Measurements from ENCODE around the gene HOXB4.

HOXB4 gene

GRCh38 chr17:48555258-48556228, 22.6 kb downstream of the HOXB4 start:
- DNase-seq: no peak

- DNase-seq: no peak
These were observed 23.5 kb downstream of the HOXB4 start for GRCh38 chr17:48554412-48555257.

GRCh38 chr17:48553826-48554225, 24.3 kb downstream of the HOXB4 start:
- DNase-seq: no peak

- no peak for DNase-seq
These were observed 25.0 kb downstream of the HOXB4 start for GRCh38 chr17:48553190-48553547.

- DNase-seq: no peak
These were observed 25.5 kb downstream of the HOXB4 start for GRCh38 chr17:48552466-48553189.

- DNase-seq: no peak
These were observed 26.3 kb downstream of the HOXB4 start for GRCh38 chr17:48551596-48552465.

GRCh38 chr17:48551214-48551555, 27.0 kb downstream of the HOXB4 start:
- no peak for DNase-seq

- DNase-seq: no peak
These were observed 27.5 kb downstream of the HOXB4 start for GRCh38 chr17:48550502-48551213.

GRCh38 chr17:48549914-48550501, 28.1 kb downstream of the HOXB4 start:
- no peak for DNase-seq

- DNase-seq: no peak
These were observed 28.9 kb downstream of the HOXB4 start for GRCh38 chr17:48549281-48549630.

GRCh38 chr17:48548523-48549280, 29.4 kb downstream of the HOXB4 start:
- DNase-seq: no peak

GRCh38 chr17:48547808-48548522, 30.2 kb downstream of the HOXB4 start:
- DNase-seq: peak; percentile 56

- peak; percentile 27 for DNase-seq
These were observed 31.0 kb downstream of the HOXB4 start for GRCh38 chr17:48546924-48547807.

- DNase-seq: no peak
These were observed 31.8 kb downstream of the HOXB4 start for GRCh38 chr17:48546137-48546923.

- DNase-seq: no peak
These were observed 32.6 kb downstream of the HOXB4 start for GRCh38 chr17:48545539-48545938.

- DNase-seq: no peak
These were observed 33.2 kb downstream of the HOXB4 start, which contains the start of gene HOXB2 for GRCh38 chr17:48545022-48545375. TSS of gene HOXB2 (minus strand) at chr17:48545109. CDS start at chr17:48544911, 198 bp downstream.

GRCh38 chr17:48544349-48545021, 33.7 kb downstream of the HOXB4 start:
- peak; percentile 46 for DNase-seq

Data from activated CD4-positive, alpha-beta T cell treated with anti-CD3 and anti-CD28 coated beads, Interleukin-2, amount 50 U/mL, for 16 hours (primary cell).